Measurements from ENCODE around the gene AKAP12. TPM values are rescaled to one million over a fixed set of nuclear protein-coding genes. Genes with fewer than 3 reads are reported as not detected.

The AKAP12 gene
- total and polyA plus RNA-seq, 2 donors (not counting 1 experiment from before 2014, with no cell fraction given) = 0.04 to 0.22 TPM

- no peak overlapping the region for H3K4me3 Mint-ChIP-seq
- no peaks in the 10 kb centered on the region for H3K36me3 ChIP-seq (replicated peaks in 1 of 2; ENCODE audit: control extremely low read depth in 1 of 2, control insufficient read depth in 1 of 2, extremely low read depth in 1 of 2, insufficient read depth in 2 of 2, low read length in 1 of 2)
- no peak for TF ChIP-seq CTCF (IDR thresholded peaks at IDR 0.05)
- no peak for TF ChIP-seq EZH2 (IDR thresholded peaks at IDR 0.05; ENCODE audit: borderline replicate concordance, insufficient read depth, low read depth, low read length, poor library complexity, severe bottlenecking)
- no peak for DNase-seq
- no peaks in the 10 kb centered on the region for H3K79me2 ChIP-seq (ENCODE audit: control insufficient read depth, insufficient read depth, low read length)
- H3K4me1 Mint-ChIP-seq = no peaks in the 10 kb centered on the region
- H3K27me3 ChIP-seq (replicated peaks in 1 of 4; ENCODE audit: control extremely low read depth in 1 of 4, control insufficient read depth in 3 of 4, insufficient read depth in 4 of 4, low read length in 3 of 4) = peaks cover 0 to 4% (median 0%) of the 10 kb centered on the region in 4 experiments
- WGBS (ENCODE audit: insufficient coverage) = 100% methylated on average over 3 of the region's 3 CpGs
- H3K27me3 Mint-ChIP-seq = no peaks in the 10 kb centered on the region
- H2AFZ ChIP-seq (ENCODE audit: insufficient read depth, low read depth, low read length, poor library complexity, severe bottlenecking) = no peak overlapping the region
- no peaks in the 10 kb centered on the region for H3K9me3 ChIP-seq (ENCODE audit: control extremely low read depth in 1 of 3, control insufficient read depth in 2 of 3, insufficient read depth in 1 of 3, low read length in 2 of 3)
- ChIA-PET POLR2A (no interaction called here), CTCF (interaction anchor here (2.0 kb wide), 1 partner anchor 21 kb away, joined by 6 read pairs; no protein-coding TSS in a partner anchor)
- H4K20me1 ChIP-seq (ENCODE audit: control insufficient read depth, insufficient read depth, low read length, poor library complexity, severe bottlenecking) = no peaks in the 10 kb centered on the region
- no peak overlapping the region for H3K9ac ChIP-seq (ENCODE audit: low read length)
- no peak overlapping the region for H3K4me3 ChIP-seq (ENCODE audit: control extremely low read depth in 1 of 5, extremely low read depth in 1 of 5, insufficient read depth in 1 of 5, low read depth in 2 of 5, low read length in 4 of 5)
- intact Hi-C loops (cut with micrococcal nuclease) = no loop called here
- no peaks in the 10 kb centered on the region for H3K4me1 ChIP-seq (ENCODE audit: control insufficient read depth in 2 of 2, insufficient read depth in 2 of 2, low read length in 2 of 2)
- no peak for ATAC-seq (ENCODE audit: low read depth)
- no peak overlapping the region for H3K27ac ChIP-seq (ENCODE audit: low read length in 2 of 2)
- H3K9me3 Mint-ChIP-seq (ENCODE audit: insufficient read depth) = no peaks in the 10 kb centered on the region
- no peak overlapping the region for H3K27ac Mint-ChIP-seq
- H3K4me2 ChIP-seq (replicated peaks; ENCODE audit: low read depth, low read length, poor library complexity, severe bottlenecking) = no peak overlapping the region
Observed at GRCh38 chr6:151303231-151303630, 63.5 kb downstream of the AKAP12 start.

GRCh38 chr6:151306269-151306783 is 66.6 kb downstream of the AKAP12 start:
- no peaks in the 10 kb centered on the region for H3K79me2 ChIP-seq (ENCODE audit: control insufficient read depth, insufficient read depth, low read length)
- DNase-seq (no peak), ATAC-seq (ENCODE audit: low read depth) (no peak)
- no peaks in the 10 kb centered on the region for H4K20me1 ChIP-seq (ENCODE audit: control insufficient read depth, insufficient read depth, low read length, poor library complexity, severe bottlenecking)
- Mint-ChIP-seq H3K9me3 (ENCODE audit: insufficient read depth) (no peaks in the 10 kb centered on the region), H3K4me1 (no peaks in the 10 kb centered on the region), H3K27me3 (peaks cover 5% of the 10 kb centered on the region), H3K27ac (no peak overlapping the region), H3K4me3 (no peak overlapping the region)
- TF ChIP-seq CTCF (IDR thresholded peaks at IDR 0.05) = no peak
- TF ChIP-seq EZH2 (IDR thresholded peaks at IDR 0.05; ENCODE audit: borderline replicate concordance, insufficient read depth, low read depth, low read length, poor library complexity, severe bottlenecking) = no peak
- no peaks in the 10 kb centered on the region for H3K27me3 ChIP-seq (replicated peaks in 1 of 4; ENCODE audit: control extremely low read depth in 1 of 4, control insufficient read depth in 3 of 4, insufficient read depth in 4 of 4, low read length in 3 of 4)
- no peak overlapping the region for H3K4me2 ChIP-seq (replicated peaks; ENCODE audit: low read depth, low read length, poor library complexity, severe bottlenecking)
- ChIA-PET CTCF (interaction anchor here (2.1 kb wide), 1 partner anchor 18 kb away, joined by 6 read pairs; no protein-coding TSS in a partner anchor), POLR2A (no interaction called here)
- intact Hi-C loops (cut with micrococcal nuclease) = no loop called here
- H3K27ac ChIP-seq (ENCODE audit: low read length in 2 of 2) = no peak overlapping the region
- H3K4me3 ChIP-seq (ENCODE audit: control extremely low read depth in 1 of 5, extremely low read depth in 1 of 5, insufficient read depth in 1 of 5, low read depth in 2 of 5, low read length in 4 of 5) = no peak overlapping the region
- no peak overlapping the region for H3K9ac ChIP-seq (ENCODE audit: low read length)
- no peaks in the 10 kb centered on the region for H3K4me1 ChIP-seq (ENCODE audit: control insufficient read depth in 2 of 2, insufficient read depth in 2 of 2, low read length in 2 of 2)
- WGBS (ENCODE audit: insufficient coverage) = 100% methylated on average over 3 of the region's 12 CpGs
- H3K9me3 ChIP-seq (ENCODE audit: control extremely low read depth in 1 of 3, control insufficient read depth in 2 of 3, insufficient read depth in 1 of 3, low read length in 2 of 3) = no peaks in the 10 kb centered on the region
- H2AFZ ChIP-seq (ENCODE audit: insufficient read depth, low read depth, low read length, poor library complexity, severe bottlenecking) = no peak overlapping the region
- H3K36me3 ChIP-seq (replicated peaks in 1 of 2; ENCODE audit: control extremely low read depth in 1 of 2, control insufficient read depth in 1 of 2, extremely low read depth in 1 of 2, insufficient read depth in 2 of 2, low read length in 1 of 2) = no peaks in the 10 kb centered on the region

Data from B cell (primary cell).